K562 (cell line): Measurements from ENCODE around the gene DCUN1D1.

ENCODE experiments used
- BCLAF1 ChIP-seq, 2 experiments: fragments of 450-650 bp in 1 of 2; IDR thresholded peaks; 2 replicates each; pipeline ENCODE4 v1.6.1; 2011 to 2017; ENCODE audit warnings: low read depth in 2 of 2, antibody characterized with exemption in 1 of 2, borderline replicate concordance in 1 of 2, low read length in 1 of 2, mild to moderate bottlenecking in 1 of 2, mixed read lengths in 1 of 2; ENCODE audit not compliant: control insufficient read depth in 1 of 2
- EP400 ChIP-seq: fragments of 450-650 bp; IDR thresholded peaks from 2 replicates; pipeline ENCODE4 v1.6.1; 2017; ENCODE audit warnings: antibody characterized with exemption, mild to moderate bottlenecking, moderate library complexity
- JUND ChIP-seq, 2 experiments: IDR thresholded peaks; 2 replicates in 1 of 2; 3 replicates in 1 of 2; pipeline ENCODE4 v1.6.1; 2011; ENCODE audit warnings: borderline replicate concordance in 2 of 2, low read depth in 2 of 2, low read length in 2 of 2, improper control_type of control experiment in 1 of 2, missing biosample characterization in 1 of 2, missing genetic modification characterization in 1 of 2, missing genetic modification reagents in 1 of 2
- MYNN ChIP-seq, 2 experiments: sonication (generic); formaldehyde crosslinking in 1 of 2; IDR thresholded peaks; 2 replicates each; pipeline versions ENCODE4 v1.5.0 to v1.6.1; 2016 to 2020; ENCODE audit warnings: antibody characterized with exemption in 1 of 2, missing genetic modification reagents in 1 of 2
- ZBTB26 ChIP-seq: fragments of 450-650 bp; formaldehyde crosslinking; IDR thresholded peaks from 2 replicates; pipeline ENCODE4 v1.4.0; 2022; ENCODE audit warnings: missing genetic modification characterization

- no peak for TF ChIP-seq EP400
- TF ChIP-seq ZBTB26 (CRISPR knock-in tag) = no peak
- no peak for TF ChIP-seq JUND (IDR thresholded peaks at IDR 0.05; ENCODE audit: borderline replicate concordance, low read depth, low read length)
- TF ChIP-seq JUND (tag; IDR thresholded peaks at IDR 0.05; ENCODE audit: borderline replicate concordance, low read depth, low read length) = no peak
- no peak for TF ChIP-seq MYNN (IDR thresholded peaks at IDR 0.05)
- TF ChIP-seq MYNN (CRISPR knock-in tag; IDR thresholded peaks at IDR 0.05) = no peak
- no peak for TF ChIP-seq BCLAF1 (IDR thresholded peaks at IDR 0.05; ENCODE audit: borderline replicate concordance in 1 of 2, control insufficient read depth in 1 of 2, low read depth in 2 of 2, low read length in 1 of 2)
These were observed 7.3 kb downstream of the DCUN1D1 start for GRCh38 chr3:182973047-182973446.
